Effector memory CD4-positive, alpha-beta T cell (primary cell): Measurements from ENCODE around the gene EWSR1.

ENCODE experiments used
- DNase-seq, 3 donors: peaks; one replicate each; pipeline ENCODE4 v3.0.0-alpha.2; 2020
- H3K27ac ChIP-seq: 2 replicates; pipeline ENCODE4 v1.7.0; 2013; ENCODE audit warnings: mild to moderate bottlenecking, low read length, moderate library complexity; ENCODE audit not compliant: insufficient read depth, poor library complexity, severe bottlenecking
- H3K27me3 ChIP-seq: replicated peaks from 2 replicates; pipeline ENCODE4 v1.7.0; 2013; ENCODE audit warnings: mild to moderate bottlenecking, low read length; ENCODE audit not compliant: insufficient read depth, control insufficient read depth, poor library complexity, severe bottlenecking
- H3K36me3 ChIP-seq: 2 replicates; pipeline ENCODE4 v1.7.0; 2013; ENCODE audit warnings: mild to moderate bottlenecking, low read length, moderate library complexity; ENCODE audit not compliant: control insufficient read depth, insufficient read depth
- H3K4me1 ChIP-seq: 2 replicates; pipeline ENCODE4 v1.7.0; 2013; ENCODE audit warnings: low read length, mild to moderate bottlenecking; ENCODE audit not compliant: control insufficient read depth, insufficient read depth, poor library complexity, severe bottlenecking
- H3K4me3 ChIP-seq: 2 replicates; pipeline ENCODE4 v1.7.0; 2013; ENCODE audit warnings: low read length, low read depth, mild to moderate bottlenecking; ENCODE audit not compliant: insufficient read depth, poor library complexity, severe bottlenecking
- H3K9me3 ChIP-seq: 2 replicates; pipeline ENCODE4 v1.7.0; 2013; ENCODE audit warnings: mild to moderate bottlenecking, low read length, moderate library complexity; ENCODE audit not compliant: control insufficient read depth

Gene EWSR1

GRCh38 chr22:29291215-29291614 lies 23.1 kb downstream of the EWSR1 start:
- no peaks in the 10 kb centered on the region for H3K27me3 ChIP-seq
- H3K27ac ChIP-seq: no peak overlapping the region
- H3K4me3 ChIP-seq: no peak overlapping the region
- no peaks in the 10 kb centered on the region for H3K4me1 ChIP-seq
- peaks cover 98% of the 10 kb centered on the region for H3K36me3 ChIP-seq
- no peak for DNase-seq
- no peaks in the 10 kb centered on the region for H3K9me3 ChIP-seq

DNA sequence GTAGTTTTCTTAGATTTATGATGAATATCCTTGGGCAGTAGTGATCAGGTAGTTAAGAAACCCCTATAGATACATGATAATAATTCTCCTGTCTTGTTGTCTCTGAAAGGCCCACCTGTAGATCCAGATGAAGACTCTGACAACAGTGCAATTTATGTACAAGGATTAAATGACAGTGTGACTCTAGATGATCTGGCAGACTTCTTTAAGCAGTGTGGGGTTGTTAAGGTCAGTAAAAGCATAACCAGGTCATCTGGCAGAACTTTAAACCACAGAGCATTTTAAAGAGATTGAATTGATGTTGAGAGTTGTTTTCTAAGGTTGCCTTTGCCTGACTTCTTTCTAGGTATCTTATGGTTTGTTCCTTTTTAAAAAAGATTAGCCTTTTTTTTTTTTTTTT lies 24.3 kb downstream of the EWSR1 start:
- no peaks in the 10 kb centered on the region for H3K4me1 ChIP-seq
- no peaks in the 10 kb centered on the region for H3K27me3 ChIP-seq
- no peak overlapping the region for H3K27ac ChIP-seq
- no peak overlapping the region for H3K4me3 ChIP-seq
- peaks cover 98% of the 10 kb centered on the region for H3K36me3 ChIP-seq
- DNase-seq: no peak
- no peaks in the 10 kb centered on the region for H3K9me3 ChIP-seq

- no peak overlapping the region for H3K27ac ChIP-seq
- H3K36me3 ChIP-seq: peaks cover 60% of the 10 kb centered on the region
- no peak for DNase-seq
- no peaks in the 10 kb centered on the region for H3K4me1 ChIP-seq
- no peak overlapping the region for H3K4me3 ChIP-seq
- H3K9me3 ChIP-seq: no peaks in the 10 kb centered on the region
- no peaks in the 10 kb centered on the region for H3K27me3 ChIP-seq
Observed at GRCh38 chr22:29298641-29299040, 30.6 kb downstream of the EWSR1 start.

GRCh38 chr22:29299136-29299900 lies 31.2 kb downstream of the EWSR1 start:
- Histone ChIP-seq H3K27ac (no peak overlapping the region), H3K36me3 (peaks cover 53% of the 10 kb centered on the region), H3K4me1 (no peaks in the 10 kb centered on the region), H3K27me3 (no peaks in the 10 kb centered on the region), H3K4me3 (no peak overlapping the region), H3K9me3 (no peaks in the 10 kb centered on the region)
- DNase-seq: no peak

GRCh38 chr22:29300467-29300806 lies 32.4 kb downstream of the EWSR1 start:
- DNase-seq: no peak
- Histone ChIP-seq H3K4me3 (no peak overlapping the region), H3K9me3 (no peaks in the 10 kb centered on the region), H3K27me3 (no peaks in the 10 kb centered on the region), H3K4me1 (no peaks in the 10 kb centered on the region), H3K36me3 (peaks cover 42% of the 10 kb centered on the region), H3K27ac (no peak overlapping the region)

DNA sequence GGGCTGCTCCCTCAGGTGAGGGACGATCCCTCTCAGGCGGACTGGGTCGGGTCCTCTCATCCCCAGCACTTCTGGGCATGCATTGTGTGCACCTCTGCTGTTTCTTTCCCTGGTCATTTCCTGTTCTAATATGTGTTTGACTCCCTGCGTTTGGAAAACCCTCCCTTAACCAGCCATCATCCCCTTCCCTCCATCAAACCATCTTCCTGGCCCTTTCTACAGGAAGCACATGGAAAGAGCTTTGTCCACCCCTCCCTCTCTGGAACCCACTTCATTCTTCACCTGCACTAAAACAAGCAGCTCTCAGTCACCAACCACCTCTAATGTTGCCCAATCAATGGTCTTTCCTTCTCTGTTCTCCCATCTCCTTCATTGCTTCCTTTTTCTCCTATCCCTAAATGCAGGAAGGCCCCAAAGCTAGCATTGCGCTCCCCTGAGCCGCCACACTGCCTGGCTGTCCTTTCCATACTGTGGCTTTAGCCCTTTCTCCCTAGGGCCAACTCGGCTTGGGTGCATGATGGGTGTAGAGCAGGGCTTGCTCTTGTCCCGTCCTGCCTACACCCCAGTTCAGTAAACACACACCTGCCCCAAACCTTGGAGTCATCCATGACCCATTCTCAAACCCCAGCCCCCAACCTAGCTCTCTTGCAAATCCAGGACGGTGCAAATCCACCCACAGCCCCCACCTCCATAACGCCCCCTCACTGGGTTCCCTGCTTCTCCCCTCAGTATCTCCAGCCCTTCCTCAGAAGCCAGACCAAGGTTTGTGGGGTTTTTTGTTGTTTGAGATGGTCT lies 32.9 kb downstream of the EWSR1 start:
- DNase-seq: no peak
- H3K4me3 ChIP-seq: no peak overlapping the region
- H3K27me3 ChIP-seq: no peaks in the 10 kb centered on the region
- peaks cover 36% of the 10 kb centered on the region for H3K36me3 ChIP-seq
- no peaks in the 10 kb centered on the region for H3K9me3 ChIP-seq
- no peaks in the 10 kb centered on the region for H3K4me1 ChIP-seq
- no peak overlapping the region for H3K27ac ChIP-seq

- Histone ChIP-seq H3K9me3 (no peaks in the 10 kb centered on the region), H3K4me1 (peaks cover 4% of the 10 kb centered on the region), H3K27me3 (no peaks in the 10 kb centered on the region), H3K27ac (no peak overlapping the region), H3K36me3 (peaks cover 28% of the 10 kb centered on the region), H3K4me3 (no peak overlapping the region)
- no peak for DNase-seq
Observed at GRCh38 chr22:29301716-29302401, 33.8 kb downstream of the EWSR1 start.

GRCh38 chr22:29302402-29302680 lies 34.3 kb downstream of the EWSR1 start:
- peaks cover 6% of the 10 kb centered on the region for H3K4me1 ChIP-seq
- no peaks in the 10 kb centered on the region for H3K9me3 ChIP-seq
- H3K36me3 ChIP-seq: peaks cover 23% of the 10 kb centered on the region
- no peak for DNase-seq
- no peak overlapping the region for H3K27ac ChIP-seq
- H3K27me3 ChIP-seq: no peaks in the 10 kb centered on the region
- H3K4me3 ChIP-seq: no peak overlapping the region

- Histone ChIP-seq H3K4me1 (peaks cover 9% of the 10 kb centered on the region), H3K4me3 (no peak overlapping the region), H3K27me3 (no peaks in the 10 kb centered on the region), H3K36me3 (peaks cover 18% of the 10 kb centered on the region), H3K27ac (no peak overlapping the region), H3K9me3 (no peaks in the 10 kb centered on the region)
- DNase-seq: no peak
Observed at GRCh38 chr22:29302681-29303465, 34.8 kb downstream of the EWSR1 start.
